ENCODE results near the gene ANKRD6. TPM values are rescaled to one million over a fixed set of nuclear protein-coding genes. Genes with fewer than 3 reads are reported as not detected.
A peak's percentile ranks its signal among the peaks of the same experiment; 100 is the strongest.

ANKRD6 gene
- total RNA-seq, 1 donor from 2014 or later = 13.5 TPM

DNA sequence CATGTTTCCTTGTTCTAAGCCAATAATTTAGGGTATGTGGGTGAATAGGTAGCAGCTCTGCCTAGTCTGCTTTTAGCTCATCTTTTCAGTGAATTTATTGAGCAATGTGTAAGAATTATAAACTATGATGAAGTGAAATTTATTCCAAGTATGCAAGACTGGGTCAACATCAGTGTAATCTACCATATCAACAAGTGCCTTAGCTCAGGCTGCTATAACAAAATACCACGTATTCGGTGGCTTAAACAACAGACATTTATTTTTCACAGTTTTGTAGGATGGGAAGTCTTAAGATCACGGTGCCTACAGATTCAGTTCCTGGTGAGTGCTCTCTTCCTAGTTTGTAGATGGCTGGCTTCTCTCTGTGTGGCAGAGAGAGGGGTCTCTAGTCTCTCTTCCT lies 151.6 kb downstream of the ANKRD6 start:
- H3K4me1 ChIP-seq (ENCODE audit: insufficient read depth, low read length) = no peaks in the 10 kb centered on the region
- H3K79me2 ChIP-seq (ENCODE audit: insufficient read depth, low read length) = no peaks in the 10 kb centered on the region
- H3K27ac Mint-ChIP-seq (ENCODE audit: unreplicated experiment) = peak overlapping the region; percentile 78
- no peak for TF ChIP-seq EZH2 (IDR thresholded peaks at IDR 0.05; ENCODE audit: insufficient read depth, low read length)
- TF ChIP-seq, protein P1, sequence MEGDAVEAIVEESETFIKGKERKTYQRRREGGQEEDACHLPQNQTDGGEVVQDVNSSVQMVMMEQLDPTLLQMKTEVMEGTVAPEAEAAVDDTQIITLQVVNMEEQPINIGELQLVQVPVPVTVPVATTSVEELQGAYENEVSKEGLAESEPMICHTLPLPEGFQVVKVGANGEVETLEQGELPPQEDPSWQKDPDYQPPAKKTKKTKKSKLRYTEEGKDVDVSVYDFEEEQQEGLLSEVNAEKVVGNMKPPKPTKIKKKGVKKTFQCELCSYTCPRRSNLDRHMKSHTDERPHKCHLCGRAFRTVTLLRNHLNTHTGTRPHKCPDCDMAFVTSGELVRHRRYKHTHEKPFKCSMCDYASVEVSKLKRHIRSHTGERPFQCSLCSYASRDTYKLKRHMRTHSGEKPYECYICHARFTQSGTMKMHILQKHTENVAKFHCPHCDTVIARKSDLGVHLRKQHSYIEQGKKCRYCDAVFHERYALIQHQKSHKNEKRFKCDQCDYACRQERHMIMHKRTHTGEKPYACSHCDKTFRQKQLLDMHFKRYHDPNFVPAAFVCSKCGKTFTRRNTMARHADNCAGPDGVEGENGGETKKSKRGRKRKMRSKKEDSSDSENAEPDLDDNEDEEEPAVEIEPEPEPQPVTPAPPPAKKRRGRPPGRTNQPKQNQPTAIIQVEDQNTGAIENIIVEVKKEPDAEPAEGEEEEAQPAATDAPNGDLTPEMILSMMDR (IDR thresholded peaks at IDR 0.05; ENCODE audit: insufficient read depth, low read depth, low read length) = no peak
- no peak overlapping the region for H3K27ac ChIP-seq (ENCODE audit: low read depth, low read length)
- H3K9me3 Mint-ChIP-seq (ENCODE audit: unreplicated experiment) = no peaks in the 10 kb centered on the region
- no peak for FAIRE-seq
- H3K9ac ChIP-seq (ENCODE audit: low read length) = no peak overlapping the region
- H3K27me3 ChIP-seq (ENCODE audit: insufficient read depth, low read length) = no peaks in the 10 kb centered on the region
- peaks cover 2% of the 10 kb centered on the region for H3K36me3 Mint-ChIP-seq (ENCODE audit: low read depth, unreplicated experiment)
- no peak overlapping the region for H3K4me3 Mint-ChIP-seq (ENCODE audit: unreplicated experiment)
- no peaks in the 10 kb centered on the region for H3K9me3 ChIP-seq (ENCODE audit: insufficient read depth, low read depth, low read length)
- H3K4me3 ChIP-seq (ENCODE audit: insufficient read depth, low read depth, low read length) = no peak overlapping the region
- no peaks in the 10 kb centered on the region for H3K36me3 ChIP-seq (ENCODE audit: insufficient read depth, low read length)
- H3K4me2 ChIP-seq (ENCODE audit: low read length) = no peak overlapping the region
- H4K20me1 ChIP-seq (ENCODE audit: insufficient read depth, low read length) = no peaks in the 10 kb centered on the region
- no peak for DNase-seq (ENCODE audit: low read depth)
- peaks cover 14% of the 10 kb centered on the region for H3K4me1 Mint-ChIP-seq (ENCODE audit: low read depth, unreplicated experiment)
- no peak overlapping the region for H2AFZ ChIP-seq (ENCODE audit: low read depth, low read length)
- no peaks in the 10 kb centered on the region for H3K27me3 Mint-ChIP-seq (ENCODE audit: low read depth, unreplicated experiment)

DNA sequence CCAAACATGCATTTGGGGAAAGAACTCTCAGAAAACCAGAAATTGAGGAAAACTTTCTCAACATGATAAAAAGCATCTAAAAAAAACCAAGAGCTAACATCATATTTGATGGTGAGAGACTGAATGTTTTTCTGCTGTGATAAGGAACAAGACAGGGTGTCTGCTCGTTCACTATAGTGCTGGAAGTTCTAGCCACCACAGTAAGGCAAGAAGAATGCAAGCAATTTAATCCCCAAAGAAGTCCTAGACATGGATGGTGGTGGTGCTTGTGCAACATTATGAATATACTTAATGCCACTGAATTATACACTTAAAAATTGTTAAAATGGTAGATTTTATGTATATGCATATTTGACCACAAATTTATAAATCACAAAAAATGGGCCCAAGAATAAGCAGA lies 152.2 kb downstream of the ANKRD6 start:
- Histone ChIP-seq H3K4me3 (ENCODE audit: insufficient read depth, low read depth, low read length) (no peak overlapping the region), H4K20me1 (ENCODE audit: insufficient read depth, low read length) (no peaks in the 10 kb centered on the region), H3K4me1 (ENCODE audit: insufficient read depth, low read length) (no peaks in the 10 kb centered on the region), H2AFZ (ENCODE audit: low read depth, low read length) (no peak overlapping the region), H3K4me2 (ENCODE audit: low read length) (no peak overlapping the region), H3K27ac (ENCODE audit: low read depth, low read length) (no peak overlapping the region), H3K9me3 (ENCODE audit: insufficient read depth, low read depth, low read length) (no peaks in the 10 kb centered on the region), H3K79me2 (ENCODE audit: insufficient read depth, low read length) (no peaks in the 10 kb centered on the region), H3K9ac (ENCODE audit: low read length) (no peak overlapping the region), H3K27me3 (ENCODE audit: insufficient read depth, low read length) (no peaks in the 10 kb centered on the region), H3K36me3 (ENCODE audit: insufficient read depth, low read length) (no peaks in the 10 kb centered on the region)
- H3K9me3 Mint-ChIP-seq (ENCODE audit: unreplicated experiment) = no peaks in the 10 kb centered on the region
- H3K27me3 Mint-ChIP-seq (ENCODE audit: low read depth, unreplicated experiment) = no peaks in the 10 kb centered on the region
- H3K36me3 Mint-ChIP-seq (ENCODE audit: low read depth, unreplicated experiment) = peaks cover 2% of the 10 kb centered on the region
- FAIRE-seq = no peak
- peak overlapping the region; percentile 78 for H3K27ac Mint-ChIP-seq (ENCODE audit: unreplicated experiment)
- DNase-seq (ENCODE audit: low read depth) = peak; percentile 36
- H3K4me3 Mint-ChIP-seq (ENCODE audit: unreplicated experiment) = no peak overlapping the region
- TF ChIP-seq, protein P1 (IDR thresholded peaks at IDR 0.05; ENCODE audit: insufficient read depth, low read depth, low read length) = no peak
- TF ChIP-seq EZH2 (IDR thresholded peaks at IDR 0.05; ENCODE audit: insufficient read depth, low read length) = no peak
- H3K4me1 Mint-ChIP-seq (ENCODE audit: low read depth, unreplicated experiment) = peaks cover 14% of the 10 kb centered on the region

DNA sequence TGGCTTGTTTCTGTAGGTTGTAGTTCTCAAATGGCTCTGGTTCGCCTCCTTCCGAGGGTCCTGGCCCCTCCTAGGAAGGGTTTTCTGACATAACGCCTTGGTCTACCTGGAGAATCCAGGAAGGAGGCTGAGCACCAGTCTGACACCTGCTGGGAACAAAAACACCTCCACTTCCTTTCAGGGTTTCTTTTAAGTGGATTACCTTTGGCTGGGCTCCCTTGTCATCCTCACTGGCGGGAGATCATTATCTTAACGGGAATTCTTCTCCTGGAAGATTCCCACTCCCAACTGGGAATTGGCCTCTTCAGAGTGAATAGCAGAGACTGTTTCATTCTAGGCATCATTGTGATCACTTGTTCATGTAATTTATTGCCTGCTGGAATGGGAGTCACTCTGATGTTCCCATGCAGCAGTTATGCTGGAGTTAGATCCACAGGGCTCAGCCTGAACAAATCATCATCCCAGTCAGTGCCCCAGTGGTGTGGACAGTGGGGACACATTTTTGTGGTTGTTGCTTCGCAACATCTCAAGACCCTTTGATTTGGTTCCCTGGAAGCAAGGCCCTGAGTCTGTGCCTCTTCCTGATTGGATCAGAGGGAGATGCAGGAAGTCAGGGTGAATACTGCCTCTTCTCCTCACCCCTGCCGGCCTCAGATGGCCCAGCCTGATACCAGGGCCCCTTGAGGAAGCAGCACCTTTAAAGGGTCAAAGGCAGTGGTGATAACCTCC lies 156.5 kb downstream of the ANKRD6 start:
- Histone ChIP-seq H3K9ac (ENCODE audit: low read length) (no peak overlapping the region), H3K4me3 (ENCODE audit: insufficient read depth, low read depth, low read length) (no peak overlapping the region), H3K27ac (ENCODE audit: low read depth, low read length) (no peak overlapping the region), H3K4me1 (ENCODE audit: insufficient read depth, low read length) (no peaks in the 10 kb centered on the region), H2AFZ (ENCODE audit: low read depth, low read length) (no peak overlapping the region), H3K79me2 (ENCODE audit: insufficient read depth, low read length) (no peaks in the 10 kb centered on the region), H3K4me2 (ENCODE audit: low read length) (no peak overlapping the region), H3K9me3 (ENCODE audit: insufficient read depth, low read depth, low read length) (no peaks in the 10 kb centered on the region), H3K36me3 (ENCODE audit: insufficient read depth, low read length) (no peaks in the 10 kb centered on the region), H3K27me3 (ENCODE audit: insufficient read depth, low read length) (no peaks in the 10 kb centered on the region), H4K20me1 (ENCODE audit: insufficient read depth, low read length) (no peaks in the 10 kb centered on the region)
- DNase-seq (ENCODE audit: low read depth) = no peak
- FAIRE-seq = no peak
- Mint-ChIP-seq H3K4me1 (ENCODE audit: low read depth, unreplicated experiment) (peaks cover 6% of the 10 kb centered on the region), H3K36me3 (ENCODE audit: low read depth, unreplicated experiment) (peaks cover 7% of the 10 kb centered on the region), H3K9me3 (ENCODE audit: unreplicated experiment) (no peaks in the 10 kb centered on the region), H3K27ac (ENCODE audit: unreplicated experiment) (no peak overlapping the region), H3K27me3 (ENCODE audit: low read depth, unreplicated experiment) (no peaks in the 10 kb centered on the region), H3K4me3 (ENCODE audit: unreplicated experiment) (no peak overlapping the region)
- TF ChIP-seq EZH2 (IDR thresholded peaks at IDR 0.05; ENCODE audit: insufficient read depth, low read length) = no peak
- TF ChIP-seq, protein P1 (IDR thresholded peaks at IDR 0.05; ENCODE audit: insufficient read depth, low read depth, low read length) = no peak

All from astrocyte (in vitro differentiated cells and primary cell).